ENCODE results near the gene TXNL4B. TPM values are rescaled to one million over a fixed set of nuclear protein-coding genes. Genes with fewer than 3 reads are reported as not detected.

The TXNL4B gene
- total and polyA plus RNA-seq, 9 of the 15 experiments (the other 6 are each of a cell fraction or from before 2014, with no cell fraction given), result 11.9 to 38.0 (median 22.3) TPM

GRCh38 chr16:72123426-72123825 lies 30.0 kb upstream of the TXNL4B start:
- ATAC-seq, result no peak
- Histone ChIP-seq H4K20me1 (replicated peaks; ENCODE audit: control insufficient read depth, insufficient read depth, low read length) (no peaks in the 10 kb centered on the region; the same call in 1 of the 2 replicates), H3K4me3 (no peak overlapping the region), H3K27ac (ENCODE audit: extremely low read depth, low read depth, low read length) (no peak overlapping the region), H3K36me3 (ENCODE audit: control insufficient read depth, insufficient read depth, low read length) (no peaks in the 10 kb centered on the region), H3K79me2 (ENCODE audit: control insufficient read depth, insufficient read depth, low read length) (no peaks in the 10 kb centered on the region), H3K9ac (ENCODE audit: insufficient read depth in 1 of 2, low read depth in 2 of 2, low read length in 2 of 2) (no peak overlapping the region), H2AFZ (ENCODE audit: low read depth, low read length) (0 out of 2 replicates have a peak overlapping the region, but pooled peaks have one; percentile 30), H3K4me2 (ENCODE audit: insufficient read depth, low read length) (no peak overlapping the region), H3K9me1 (ENCODE audit: control insufficient read depth, insufficient read depth, low read length) (no peaks in the 10 kb centered on the region), H3K27me3 (ENCODE audit: control insufficient read depth in 2 of 2, insufficient read depth in 2 of 2, low read length in 2 of 2) (peaks cover 0 to 17% of the 10 kb centered on the region in 2 experiments; a peak in 4 of 5 replicates), H3K4me1 (replicated peaks in 1 of 2; ENCODE audit: control insufficient read depth in 2 of 2, insufficient read depth in 2 of 2, low read length in 2 of 2) (peaks cover 0 to 8% of the 10 kb centered on the region in 2 experiments; a peak in 1 of 5 replicates), H3K9me3 (replicated peaks; ENCODE audit: control insufficient read depth, insufficient read depth, low read depth, low read length) (no peaks in the 10 kb centered on the region)
- FAIRE-seq, result no peak
- no TSS peak for BruUV-seq (replicated peaks)
- no peak for DNase-seq (ENCODE audit: extremely low read depth in 1 of 4, low spot score in 3 of 4)
- in situ Hi-C loops (cut with MboI) (no loop called here), intact Hi-C loops (cut with micrococcal nuclease) (no loop called here)
- 10% methylated on average over 8 of the region's 8 CpGs for WGBS (ENCODE audit: insufficient coverage, low coverage, missing lambda C conversion rate)
- POLR2A ChIA-PET, result interaction anchor here (0.8 kb wide), 1 partner anchor 13 kb away, joined by 3 read pairs; no protein-coding TSS in a partner anchor
- CTCF ChIA-PET (ENCODE audit: low intra/inter-chr PET ratio), result interaction anchor here (0.5 kb wide), 1 partner anchor 1072 kb away, joined by 5 read pairs; no protein-coding TSS in a partner anchor
- TF ChIP-seq FOXM1 (IDR thresholded peaks at IDR 0.05; ENCODE audit: low read depth) (no peak), FOXM1 (CRISPR knock-in tag; IDR thresholded peaks at IDR 0.05; ENCODE audit: low read depth) (no peak), POLR2AphosphoS5 (IDR thresholded peaks at IDR 0.05; ENCODE audit: control insufficient read depth, insufficient read depth, low read depth, low read length) (no peak), ZNF282 (CRISPR knock-in tag; IDR thresholded peaks at IDR 0.05) (no peak), KLF10 (CRISPR knock-in tag; IDR thresholded peaks at IDR 0.05) (no peak), ZNF197 (CRISPR knock-in tag; IDR thresholded peaks at IDR 0.05; ENCODE audit: low read depth) (no peak), KAT7 (CRISPR knock-in tag; IDR thresholded peaks at IDR 0.05; ENCODE audit: borderline replicate concordance) (no peak), THAP7 (CRISPR knock-in tag; IDR thresholded peaks at IDR 0.05) (no peak), ZSCAN29 (IDR thresholded peaks at IDR 0.05) (no peak), GTF3C2 (IDR thresholded peaks at IDR 0.05; ENCODE audit: borderline replicate concordance, extremely low read depth, insufficient read length) (no peak), REST (IDR thresholded peaks at IDR 0.05; ENCODE audit: borderline replicate concordance) (no peak), REST (CRISPR knock-in tag; IDR thresholded peaks at IDR 0.05; ENCODE audit: low read depth) (no peak)
